GM18867 (cell line): ENCODE measurements around the gene RPN2.

Experiments
- ATAC-seq: cut with Tn5 transposase; IDR thresholded peaks from one replicate; pipeline ENCODE4 v1.9.1; 2021; ENCODE audit warnings: mild to moderate bottlenecking, moderate library complexity; ENCODE audit not compliant: unreplicated experiment

RPN2 gene

DNA sequence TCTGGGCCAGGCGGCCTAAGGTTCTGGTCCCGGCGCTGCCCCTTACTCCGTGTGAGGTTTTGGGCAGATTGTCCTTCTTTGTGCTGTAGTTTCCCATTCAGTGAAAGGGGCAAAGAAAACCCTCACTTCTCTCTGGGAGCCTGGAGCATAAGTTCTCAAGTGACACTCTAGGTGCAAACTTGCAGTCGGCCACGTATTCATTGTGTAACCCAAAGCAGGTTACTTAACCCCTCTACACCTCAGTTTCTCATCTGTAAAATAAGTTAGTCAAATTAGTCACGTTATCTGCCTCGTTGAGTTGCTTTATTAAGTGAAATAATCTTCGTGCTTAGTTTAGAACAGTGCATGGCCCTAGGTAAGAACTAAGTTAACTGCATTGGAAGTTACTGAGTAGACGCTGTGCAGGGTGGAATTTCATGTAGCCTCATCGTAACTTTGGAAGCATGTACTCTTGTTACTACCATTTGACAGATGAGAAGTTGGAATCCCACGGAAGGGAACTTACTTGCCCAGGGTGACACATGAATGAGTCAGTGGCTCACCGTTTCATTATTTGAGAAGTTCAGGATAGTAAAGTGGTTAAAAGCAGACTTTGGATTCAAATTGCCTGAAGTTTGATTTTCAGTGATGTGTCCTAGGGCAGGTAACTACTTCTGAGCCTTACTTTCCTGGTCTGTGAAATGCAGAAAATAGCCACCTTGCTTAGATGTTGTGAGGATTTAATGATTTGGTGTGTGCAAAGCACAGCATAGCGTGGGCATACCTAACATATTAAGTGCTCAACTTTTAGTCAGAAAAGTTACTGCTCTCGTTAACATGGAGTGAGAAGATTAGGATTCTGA lies 774 bp downstream of the RPN2 start:
- ATAC-seq = no peak

GRCh38 chr20:37185686-37186085 lies 6.6 kb downstream of the RPN2 start:
- no peak for ATAC-seq

- ATAC-seq = no peak
These were observed 9.7 kb downstream of the RPN2 start for GRCh38 chr20:37188787-37189186.

- ATAC-seq = no peak
These were observed 10.4 kb downstream of the RPN2 start for GRCh38 chr20:37189416-37190016.

DNA sequence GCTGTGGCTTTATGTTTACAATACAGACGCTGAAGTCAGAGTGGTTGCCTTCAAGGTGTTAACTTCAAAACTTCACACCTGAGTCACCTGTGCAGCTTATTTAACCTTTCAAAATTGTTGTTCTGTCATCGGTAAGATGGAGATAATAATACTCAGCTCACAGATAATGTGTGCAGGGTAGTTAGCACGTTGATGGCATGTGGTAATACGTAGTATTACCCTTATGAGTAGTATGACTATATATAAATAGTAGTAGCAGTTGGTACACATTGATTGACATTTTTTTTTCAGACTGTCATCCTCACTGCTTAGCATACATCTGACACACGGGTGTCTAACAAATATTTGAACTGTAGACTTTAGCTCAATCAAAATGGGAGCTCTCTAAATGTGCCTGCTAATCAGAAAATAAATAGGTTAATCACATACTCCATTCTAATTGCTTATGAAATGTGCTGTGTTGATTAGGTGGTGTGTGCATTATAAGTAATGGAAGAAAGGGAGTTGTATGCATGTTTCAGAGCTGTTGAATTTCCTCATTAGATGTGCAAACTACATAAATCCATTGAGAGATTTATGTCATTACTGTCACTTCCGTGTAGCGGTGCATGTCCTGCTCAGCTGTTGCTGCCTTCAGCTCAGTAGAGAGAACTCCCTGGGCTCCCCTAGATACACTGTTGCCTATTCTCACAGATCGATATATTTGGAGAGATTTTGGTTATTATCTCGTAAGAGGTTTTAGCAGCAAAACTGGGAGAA lies 11.4 kb downstream of the RPN2 start:
- ATAC-seq = no peak

DNA sequence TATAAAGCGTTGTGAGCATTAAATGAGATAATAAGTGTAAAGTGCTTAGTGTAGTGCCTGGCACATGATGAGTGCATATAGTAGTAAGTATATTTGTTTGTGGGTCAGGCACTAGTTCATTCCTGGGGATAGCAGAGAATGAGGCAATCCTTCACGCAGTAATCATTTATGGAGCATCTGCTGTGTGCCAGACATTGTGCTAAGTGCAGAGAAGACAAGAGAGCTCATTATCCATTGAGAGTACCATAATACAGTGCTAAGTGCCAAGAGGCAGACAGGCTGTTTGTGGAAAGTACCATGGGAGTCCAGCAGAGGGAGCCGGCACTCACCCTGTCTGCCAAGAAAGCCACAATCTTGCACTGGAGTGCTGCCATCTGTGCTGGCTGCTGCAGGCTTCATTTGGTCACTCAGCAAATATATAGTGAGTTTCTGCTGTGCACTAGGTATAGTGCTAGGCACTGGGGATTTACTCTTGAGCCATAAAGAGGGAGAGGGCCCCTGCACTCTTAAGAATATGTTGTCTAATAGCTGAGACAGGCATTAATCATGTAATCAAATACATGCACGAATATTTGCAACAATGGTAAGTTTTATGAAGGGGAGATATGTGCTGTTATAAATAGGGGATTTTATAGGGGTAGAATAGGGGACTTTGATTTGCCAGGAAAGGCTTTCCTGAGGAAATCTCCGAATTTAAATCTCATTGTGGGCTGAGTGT lies 13.2 kb downstream of the RPN2 start:
- peak; percentile 70 for ATAC-seq

DNA sequence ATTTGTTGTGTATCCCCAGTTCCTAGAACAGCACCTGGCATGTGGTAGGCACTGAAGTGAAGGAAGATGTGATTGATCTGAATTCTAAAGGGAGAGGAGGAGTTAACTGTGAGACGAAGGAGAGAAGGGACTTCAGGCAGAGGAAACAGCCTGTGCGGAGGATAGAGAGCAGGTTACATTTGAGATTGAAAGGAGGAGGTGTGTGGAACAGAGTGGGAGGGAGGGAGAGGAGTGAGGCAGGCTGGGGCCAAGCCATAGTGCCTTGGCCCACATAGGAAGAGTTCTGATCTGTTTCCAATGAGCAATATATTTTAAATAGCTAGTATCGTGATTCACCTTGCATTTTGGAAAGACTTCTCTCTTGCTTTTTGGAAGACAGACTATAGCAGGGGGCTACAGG lies 14.1 kb downstream of the RPN2 start:
- no peak for ATAC-seq

DNA sequence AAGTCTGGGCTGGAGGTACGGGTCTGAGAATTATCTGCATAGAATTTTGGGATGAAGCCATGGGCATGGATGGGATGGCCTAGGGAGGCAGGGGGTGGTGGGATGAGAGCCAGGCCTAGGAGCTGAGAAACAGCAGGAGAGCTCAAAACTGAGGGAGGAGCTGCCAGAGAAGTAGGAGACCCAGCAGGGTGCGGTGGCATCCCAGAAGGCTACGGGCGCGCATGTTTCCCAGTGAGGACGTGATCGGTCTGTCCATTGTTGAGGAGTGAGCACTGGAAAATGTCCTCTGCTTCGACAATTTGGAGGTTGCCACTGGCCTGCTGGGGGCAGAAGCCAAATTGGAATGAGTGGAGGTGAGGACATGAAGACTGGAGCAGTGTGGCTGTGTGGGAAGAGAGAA lies 14.7 kb downstream of the RPN2 start:
- no peak for ATAC-seq

GRCh38 chr20:37194621-37195417 lies 15.7 kb downstream of the RPN2 start:
- ATAC-seq = no peak

DNA sequence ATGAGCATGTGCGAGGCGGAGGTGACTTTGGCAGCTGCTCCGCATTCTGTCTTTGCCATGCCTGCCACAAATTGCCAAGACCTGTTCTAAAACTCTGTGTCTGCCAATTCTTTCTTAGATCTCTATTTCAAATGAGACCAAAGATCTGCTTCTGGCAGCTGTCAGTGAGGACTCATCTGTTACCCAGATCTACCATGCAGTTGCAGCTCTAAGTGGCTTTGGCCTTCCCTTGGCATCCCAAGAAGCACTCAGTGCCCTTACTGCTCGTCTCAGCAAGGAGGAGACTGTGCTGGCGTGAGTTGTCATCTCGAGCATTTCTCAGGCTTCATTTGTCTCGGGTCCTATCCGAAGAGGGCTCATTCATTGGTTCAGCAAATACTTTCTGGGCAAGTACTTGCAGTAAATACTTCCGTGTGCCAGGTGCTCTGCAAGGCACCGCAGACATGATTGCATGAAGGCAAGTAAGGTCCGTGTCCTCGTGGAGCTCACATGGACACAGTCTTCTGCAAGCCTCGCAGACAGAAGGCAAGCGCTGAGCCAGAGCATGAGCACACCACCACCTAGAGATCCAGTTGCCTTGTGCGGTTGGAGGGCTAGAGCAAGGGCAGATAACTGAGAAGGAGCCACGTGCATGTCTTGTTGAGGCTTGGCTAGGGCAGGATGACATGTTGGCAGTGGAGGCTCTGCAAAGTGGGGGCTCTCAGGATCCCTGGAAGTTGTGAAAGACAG lies 20.0 kb downstream of the RPN2 start:
- no peak for ATAC-seq

- ATAC-seq = no peak
These were observed 21.2 kb downstream of the RPN2 start for GRCh38 chr20:37200376-37200775.

DNA sequence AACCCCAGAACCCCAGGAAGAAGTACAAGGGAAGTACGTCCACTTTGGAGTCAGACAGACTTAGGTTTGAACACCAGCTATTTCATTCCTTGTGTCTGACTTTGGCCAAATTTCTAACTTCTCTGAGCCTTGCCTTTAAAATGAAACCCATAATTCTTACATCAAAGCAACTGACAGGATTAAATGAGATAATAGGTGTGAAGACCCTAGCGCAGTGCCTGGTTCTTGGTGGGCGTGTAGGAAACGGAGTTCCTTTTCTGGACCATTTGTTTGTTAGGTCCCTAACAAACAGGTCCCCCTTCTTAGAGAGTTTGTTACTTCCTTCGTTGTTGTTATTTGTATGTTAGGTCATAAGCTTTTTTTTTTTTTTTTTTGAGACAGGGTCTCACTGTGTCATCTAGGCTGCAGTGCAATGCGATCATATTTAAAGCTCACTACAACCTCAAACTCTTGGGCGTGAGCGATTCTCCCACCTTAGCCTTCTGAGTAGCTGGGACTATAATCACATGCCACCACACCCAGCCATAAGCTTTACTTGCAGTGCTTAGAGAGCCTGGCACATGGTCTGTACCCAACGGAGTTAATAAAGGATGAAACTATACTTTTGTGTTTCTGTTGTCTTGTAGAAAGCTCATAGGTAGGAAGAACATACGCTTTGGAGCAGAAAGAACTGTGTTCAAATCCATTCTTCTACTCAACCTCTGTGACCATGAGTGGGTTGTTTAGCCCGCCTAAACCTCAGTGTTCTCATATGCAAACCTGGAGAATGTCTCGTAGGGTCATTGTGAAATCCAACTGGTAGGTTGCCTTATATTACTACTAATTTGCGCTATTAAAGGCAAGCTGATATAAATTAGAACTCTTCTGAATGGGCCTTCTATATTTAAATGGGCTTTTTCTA lies 22.0 kb downstream of the RPN2 start:
- ATAC-seq = no peak

GRCh38 chr20:37201827-37202162 lies 22.7 kb downstream of the RPN2 start:
- no peak for ATAC-seq

- ATAC-seq = no peak
These were observed 23.3 kb downstream of the RPN2 start for GRCh38 chr20:37202267-37202943.

GRCh38 chr20:37204056-37204455 lies 24.9 kb downstream of the RPN2 start:
- no peak for ATAC-seq

DNA sequence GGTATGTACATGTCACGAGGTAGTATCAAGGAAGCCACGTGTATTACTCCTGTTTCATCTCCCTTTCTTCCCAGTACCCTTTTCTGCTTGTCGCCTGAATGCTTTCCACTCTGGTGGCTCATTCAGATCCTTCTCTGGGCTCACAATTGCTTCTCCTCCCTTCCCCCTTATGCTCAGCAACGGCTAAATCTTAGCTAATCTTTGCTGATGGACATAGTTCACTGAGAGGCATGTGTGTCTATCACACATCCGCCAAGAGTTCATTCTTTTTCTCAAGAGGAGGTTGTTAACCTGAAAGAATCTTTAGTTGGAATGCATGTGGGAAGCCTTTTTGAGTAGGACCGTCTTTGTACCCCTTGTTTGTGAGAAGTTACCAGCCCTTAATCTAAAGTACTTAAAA lies 26.0 kb downstream of the RPN2 start:
- no peak for ATAC-seq

GRCh38 chr20:37205794-37206193 lies 26.7 kb downstream of the RPN2 start:
- ATAC-seq = no peak

GRCh38 chr20:37207171-37207570 lies 28.0 kb downstream of the RPN2 start:
- no peak for ATAC-seq
